ENCODE results near the gene SNAPC3. TPM values are rescaled to one million over a fixed set of nuclear protein-coding genes. Genes with fewer than 3 reads are reported as not detected.

Gene SNAPC3
- total RNA-seq, 1 experiment from 2014 or later, result 28.0 TPM

DNA sequence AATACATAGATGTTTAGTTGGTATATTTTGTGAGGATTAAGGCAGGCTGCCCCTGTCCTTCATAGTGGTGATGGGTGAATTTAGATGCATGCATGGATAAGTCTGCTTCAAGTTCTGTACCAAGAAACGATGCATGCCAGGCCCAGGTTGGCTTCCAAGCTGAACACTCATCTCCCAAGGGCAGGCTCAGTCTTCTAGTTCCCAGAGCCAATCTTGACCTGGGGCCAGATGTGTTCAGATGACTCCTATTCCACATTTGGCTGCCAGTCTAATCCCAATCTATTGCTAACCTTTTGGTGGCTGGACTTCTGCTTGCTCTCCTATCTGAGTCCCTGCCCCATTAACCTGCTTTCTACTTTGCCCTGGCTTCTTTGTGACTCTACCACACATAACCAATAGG lies 18.5 kb upstream of the SNAPC3 start:
- no peak overlapping the region for H2AK5ac ChIP-seq (ENCODE audit: insufficient read length, low read length)
- H2BK5ac ChIP-seq (ENCODE audit: insufficient read length, low read length), result no peak overlapping the region
- H3T11ph ChIP-seq (ENCODE audit: low read length), result no peak overlapping the region
- peaks cover 15 to 16% of the 10 kb centered on the region in 2 experiments for H3K9me3 Mint-ChIP-seq
- H2BK20ac ChIP-seq (ENCODE audit: low read depth, low read length, poor library complexity, severe bottlenecking), result no peak overlapping the region
- no peaks in the 10 kb centered on the region for H3K79me1 ChIP-seq (ENCODE audit: insufficient read depth, low read depth, low read length, poor library complexity, severe bottlenecking)
- no peak overlapping the region for H2BK12ac ChIP-seq (ENCODE audit: insufficient read length, low read depth, low read length)
- no peak overlapping the region for H3K27ac ChIP-seq (ENCODE audit: insufficient read length, low read depth, low read length)
- no peaks in the 10 kb centered on the region for H3K79me2 ChIP-seq (ENCODE audit: insufficient read depth, low read length)
- TF ChIP-seq, protein P1, sequence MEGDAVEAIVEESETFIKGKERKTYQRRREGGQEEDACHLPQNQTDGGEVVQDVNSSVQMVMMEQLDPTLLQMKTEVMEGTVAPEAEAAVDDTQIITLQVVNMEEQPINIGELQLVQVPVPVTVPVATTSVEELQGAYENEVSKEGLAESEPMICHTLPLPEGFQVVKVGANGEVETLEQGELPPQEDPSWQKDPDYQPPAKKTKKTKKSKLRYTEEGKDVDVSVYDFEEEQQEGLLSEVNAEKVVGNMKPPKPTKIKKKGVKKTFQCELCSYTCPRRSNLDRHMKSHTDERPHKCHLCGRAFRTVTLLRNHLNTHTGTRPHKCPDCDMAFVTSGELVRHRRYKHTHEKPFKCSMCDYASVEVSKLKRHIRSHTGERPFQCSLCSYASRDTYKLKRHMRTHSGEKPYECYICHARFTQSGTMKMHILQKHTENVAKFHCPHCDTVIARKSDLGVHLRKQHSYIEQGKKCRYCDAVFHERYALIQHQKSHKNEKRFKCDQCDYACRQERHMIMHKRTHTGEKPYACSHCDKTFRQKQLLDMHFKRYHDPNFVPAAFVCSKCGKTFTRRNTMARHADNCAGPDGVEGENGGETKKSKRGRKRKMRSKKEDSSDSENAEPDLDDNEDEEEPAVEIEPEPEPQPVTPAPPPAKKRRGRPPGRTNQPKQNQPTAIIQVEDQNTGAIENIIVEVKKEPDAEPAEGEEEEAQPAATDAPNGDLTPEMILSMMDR (conservative IDR thresholded peaks at IDR 0.05), result no peak
- H4K8ac ChIP-seq (replicated peaks; ENCODE audit: insufficient read length, low read depth, low read length), result no peak overlapping the region
- peaks cover 2 to 8% (median 6%) of the 10 kb centered on the region in 3 experiments for H3K36me3 Mint-ChIP-seq (ENCODE audit: insufficient read depth in 1 of 3, low read depth in 3 of 3)
- H3K23me2 ChIP-seq (ENCODE audit: insufficient read length, low read depth, low read length, poor library complexity, severe bottlenecking), result no peaks in the 10 kb centered on the region
- H2AFZ ChIP-seq (ENCODE audit: low read length), result no peak overlapping the region
- no peak overlapping the region for H2BK120ac ChIP-seq (ENCODE audit: low read depth, low read length, poor library complexity, severe bottlenecking)
- H3K56ac ChIP-seq (ENCODE audit: insufficient read length, low read depth, low read length), result no peak overlapping the region
- no CpG with 5 or more reads among the region's 1 CpG for WGBS (ENCODE audit: extremely low coverage, insufficient read length, low lambda C conversion rate)
- no peak for DNase-seq
- no peak overlapping the region for H3K27ac Mint-ChIP-seq
- no peaks in the 10 kb centered on the region for H3K27me3 Mint-ChIP-seq (ENCODE audit: low read depth)
- no peaks in the 10 kb centered on the region for H4K20me1 ChIP-seq (ENCODE audit: control insufficient read depth, insufficient read depth, insufficient read length)
- no peak overlapping the region for H3K9ac ChIP-seq (ENCODE audit: extremely low read depth, insufficient read length, low read length)
- H3K4me2 ChIP-seq (ENCODE audit: insufficient read depth, insufficient read length, low read length), result no peak overlapping the region
- H3K14ac ChIP-seq (ENCODE audit: insufficient read depth, low read length), result no peak overlapping the region
- H3K4ac ChIP-seq (ENCODE audit: low read depth, low read length), result no peak overlapping the region
- no peak overlapping the region for H3K4me3 Mint-ChIP-seq
- no peaks in the 10 kb centered on the region for H3K4me1 ChIP-seq (ENCODE audit: insufficient read depth, low read length)
- H3K9me3 ChIP-seq (ENCODE audit: control insufficient read depth, low read depth, low read length), result peaks cover 8% of the 10 kb centered on the region
- no peak overlapping the region for H4K91ac ChIP-seq (ENCODE audit: insufficient read length, low read depth, low read length)
- H2BK15ac ChIP-seq (ENCODE audit: low read depth, low read length), result no peak overlapping the region
- H3K4me1 Mint-ChIP-seq, result 0 out of 4 replicates have a peak, but pooled peaks cover 0 to 2% of the 10 kb centered on the region in 2 experiments
- H3K18ac ChIP-seq (ENCODE audit: insufficient read length, low read depth, low read length), result no peak overlapping the region
- H4K5ac ChIP-seq (ENCODE audit: insufficient read length, low read depth, low read length), result no peak overlapping the region
- H3K23ac ChIP-seq (ENCODE audit: insufficient read length, low read depth, low read length), result no peak overlapping the region
- H3K27me3 ChIP-seq (ENCODE audit: insufficient read depth, low read length), result no peaks in the 10 kb centered on the region

All from H9 (cell line).